HG03097 (cell line): ENCODE data around the gene MTF1.

ENCODE experiments used
- ATAC-seq: cut with Tn5 transposase; IDR thresholded peaks from one replicate; pipeline ENCODE4 v1.9.1; 2021; ENCODE audit not compliant: unreplicated experiment, low FRiP score

The MTF1 gene

GRCh38 chr1:37872692-37873091, 13.3 kb upstream of the MTF1 start:
- ATAC-seq, result no peak

DNA sequence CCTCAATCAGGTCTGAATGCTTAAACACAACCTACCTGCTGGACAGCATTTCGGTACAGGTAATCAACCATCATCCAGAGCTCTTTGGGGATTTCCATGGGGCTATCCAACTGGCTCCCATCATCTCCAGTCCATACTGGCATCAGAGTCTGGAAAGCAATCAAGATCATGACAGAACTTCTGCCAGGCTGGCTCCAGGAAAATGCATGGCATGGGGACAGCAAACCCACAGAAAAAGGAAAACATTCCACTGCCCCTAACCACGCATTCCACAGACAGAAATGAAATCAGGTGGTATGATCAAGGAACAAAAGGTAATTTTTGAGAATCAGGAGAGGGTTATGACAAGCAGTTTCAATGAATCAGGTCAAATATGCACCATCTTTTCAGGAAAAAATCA, 9.1 kb upstream of the MTF1 start:
- no peak for ATAC-seq

- ATAC-seq, result no peak
Measured at GRCh38 chr1:37867784-37868183, 8.4 kb upstream of the MTF1 start.

GRCh38 chr1:37866491-37866890, 7.1 kb upstream of the MTF1 start:
- ATAC-seq, result no peak

DNA sequence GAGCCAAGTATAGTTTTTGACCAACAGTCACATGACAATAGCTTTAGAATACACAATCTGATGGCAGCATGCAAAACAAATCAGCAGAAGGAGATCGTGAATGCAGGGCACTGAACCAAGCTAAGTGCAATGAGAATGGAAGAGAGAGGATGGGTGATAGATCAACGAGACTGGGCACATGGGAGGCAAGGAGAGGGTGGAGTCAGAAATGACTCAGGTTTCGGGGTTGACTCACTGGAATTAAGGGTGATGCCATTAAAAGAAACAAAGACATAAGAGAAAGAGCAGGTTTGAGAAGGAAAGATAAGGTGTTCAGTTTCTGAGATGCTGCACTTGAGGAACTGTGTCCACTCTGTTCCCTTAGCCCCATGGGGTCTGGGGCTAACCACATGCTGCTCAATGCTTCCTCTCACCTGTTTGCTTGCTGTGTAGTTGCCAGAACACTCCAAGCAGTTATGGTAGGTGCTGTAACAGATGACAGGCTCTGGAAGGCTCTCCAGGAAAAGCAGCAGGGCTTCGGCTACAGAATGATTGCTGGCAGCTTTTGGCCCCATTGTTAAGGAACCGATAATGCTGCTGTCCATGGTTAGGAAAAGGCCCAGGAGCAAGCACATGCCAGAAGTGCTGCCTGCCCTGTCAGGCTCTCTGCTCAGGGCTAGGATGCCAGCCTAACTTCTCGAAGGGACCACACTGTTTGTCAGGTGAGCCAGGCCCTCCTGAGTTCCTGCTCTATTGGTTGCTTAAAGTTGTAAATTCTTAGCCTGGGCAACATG, 6.1 kb upstream of the MTF1 start:
- ATAC-seq, result no peak

DNA sequence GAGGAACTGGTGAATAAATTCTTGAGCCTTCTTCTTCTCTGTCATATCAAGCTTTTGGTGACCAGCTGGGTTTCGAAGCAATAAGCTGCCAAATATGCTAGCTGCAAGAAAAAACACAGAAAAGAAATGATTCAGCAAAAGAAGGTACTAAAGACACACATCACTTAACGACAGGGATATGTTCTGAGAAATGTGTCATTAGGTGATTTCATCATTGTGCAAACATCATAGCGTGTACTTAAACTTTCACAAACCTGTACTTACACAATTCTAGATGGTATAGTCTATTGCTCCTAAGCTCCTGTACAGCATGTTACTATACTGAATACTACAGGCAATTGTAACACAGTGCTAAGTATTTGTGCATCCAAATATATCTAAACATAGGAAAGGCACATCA, 2.9 kb upstream of the MTF1 start:
- no peak for ATAC-seq

DNA sequence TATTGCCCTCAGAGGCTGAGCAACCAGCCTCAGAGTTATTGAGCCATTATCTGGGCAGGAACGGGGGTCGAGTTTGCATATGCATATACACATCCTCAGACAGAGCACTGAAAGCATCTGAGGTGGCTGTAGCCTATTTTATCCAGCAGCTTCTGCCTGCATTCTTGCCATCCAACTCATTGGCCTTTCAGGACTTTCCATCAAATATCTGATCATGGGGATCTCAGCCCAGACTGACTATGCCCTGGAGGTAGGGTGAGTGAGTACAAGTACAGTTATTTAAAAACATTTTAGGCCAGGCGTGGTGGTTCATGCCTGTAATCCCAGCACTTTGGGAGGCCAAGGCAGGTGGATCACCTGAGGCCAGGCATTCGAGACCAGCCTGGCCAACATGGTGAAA, 1.8 kb upstream of the MTF1 start:
- ATAC-seq, result no peak

DNA sequence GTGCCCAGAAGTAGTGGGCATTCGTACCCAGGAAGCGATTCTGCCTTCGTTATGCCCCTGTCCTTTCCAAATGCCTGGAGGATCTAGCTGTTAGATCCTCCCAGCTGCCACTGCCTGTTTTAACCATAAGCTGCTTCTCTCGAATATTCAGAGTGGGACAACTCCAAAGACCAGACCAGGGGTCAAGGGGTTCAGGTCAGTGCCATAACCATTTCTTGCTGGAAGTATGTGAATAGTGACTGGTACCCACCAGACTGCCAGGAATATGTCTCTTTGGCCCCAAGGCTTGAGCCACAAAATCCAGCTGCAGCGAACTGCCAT, 914 bp upstream of the MTF1 start:
- no peak for ATAC-seq

GRCh38 chr1:37858931-37859506, 373 bp downstream of the MTF1 start:
- peak; percentile 11 for ATAC-seq

- no peak for ATAC-seq
Measured at GRCh38 chr1:37854406-37854805, 5.0 kb downstream of the MTF1 start.

GRCh38 chr1:37853157-37853556, 6.2 kb downstream of the MTF1 start:
- ATAC-seq, result no peak

- ATAC-seq, result no peak
Measured at GRCh38 chr1:37851782-37852210, 7.6 kb downstream of the MTF1 start.

DNA sequence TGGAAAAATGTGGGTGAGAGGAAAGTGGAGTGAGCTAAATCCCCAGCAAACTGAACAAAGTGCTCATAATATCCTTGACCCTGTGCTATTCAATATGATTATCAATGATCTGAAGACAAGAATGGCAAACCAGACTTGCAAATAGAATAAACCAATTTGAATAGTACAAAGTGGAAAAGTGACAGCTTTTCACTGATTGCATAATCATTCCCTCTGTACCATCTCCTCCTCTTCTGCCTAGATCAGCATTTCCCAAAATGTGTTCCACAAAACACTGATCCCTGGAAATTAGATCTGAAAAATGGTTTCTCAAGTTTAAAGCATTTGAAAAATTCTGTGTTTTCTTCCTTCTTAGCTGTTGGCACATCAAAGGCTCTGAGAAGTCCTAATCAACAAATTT, 8.1 kb downstream of the MTF1 start:
- no peak for ATAC-seq

DNA sequence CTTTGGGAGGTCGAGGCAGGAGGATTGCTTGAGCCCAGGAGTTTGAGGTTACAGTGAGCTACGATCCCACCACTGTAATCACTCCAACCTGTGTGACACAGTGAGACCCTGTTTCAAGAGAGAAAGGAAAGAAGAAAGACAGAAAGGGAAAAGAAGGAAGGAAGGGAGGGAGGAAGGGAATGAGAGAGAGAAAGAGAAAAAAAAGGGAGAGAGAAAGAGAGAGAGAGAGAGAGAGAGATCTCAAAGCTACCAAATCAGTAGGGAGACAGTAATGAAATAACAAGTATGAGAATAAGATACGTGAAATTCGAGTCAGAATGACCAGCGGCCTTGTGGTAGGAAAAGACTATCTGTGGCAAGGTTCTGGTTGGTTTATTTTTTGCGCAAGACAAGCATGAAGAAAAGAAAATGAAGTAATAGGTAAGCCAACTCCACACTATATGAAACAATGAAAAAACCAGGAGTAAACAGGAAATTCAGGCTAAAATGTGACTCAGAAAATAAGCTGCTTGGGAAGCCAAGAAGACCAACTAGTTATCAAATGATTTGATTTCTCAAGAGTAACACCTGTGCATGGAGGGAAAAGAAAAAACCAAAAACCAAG, 8.9 kb downstream of the MTF1 start:
- ATAC-seq, result no peak

DNA sequence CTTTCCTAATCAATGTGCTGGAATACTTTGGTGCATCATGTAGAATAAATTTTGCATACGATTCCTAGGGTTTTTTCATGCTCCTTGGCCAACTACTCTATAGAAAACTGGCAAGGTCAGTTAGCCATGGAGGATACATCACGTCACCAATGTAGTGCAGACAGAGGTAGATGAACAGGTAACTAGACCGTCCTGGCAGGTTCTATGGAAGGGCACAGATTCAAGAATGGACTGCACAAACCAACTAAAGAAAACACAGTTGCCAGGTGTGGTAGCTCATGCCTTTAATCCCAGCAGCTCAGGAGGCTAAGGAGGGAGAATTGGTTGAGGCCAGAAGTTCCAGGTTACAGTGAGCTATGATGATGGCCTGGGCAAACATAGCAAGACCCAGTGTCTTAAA, 9.9 kb downstream of the MTF1 start:
- ATAC-seq, result no peak

DNA sequence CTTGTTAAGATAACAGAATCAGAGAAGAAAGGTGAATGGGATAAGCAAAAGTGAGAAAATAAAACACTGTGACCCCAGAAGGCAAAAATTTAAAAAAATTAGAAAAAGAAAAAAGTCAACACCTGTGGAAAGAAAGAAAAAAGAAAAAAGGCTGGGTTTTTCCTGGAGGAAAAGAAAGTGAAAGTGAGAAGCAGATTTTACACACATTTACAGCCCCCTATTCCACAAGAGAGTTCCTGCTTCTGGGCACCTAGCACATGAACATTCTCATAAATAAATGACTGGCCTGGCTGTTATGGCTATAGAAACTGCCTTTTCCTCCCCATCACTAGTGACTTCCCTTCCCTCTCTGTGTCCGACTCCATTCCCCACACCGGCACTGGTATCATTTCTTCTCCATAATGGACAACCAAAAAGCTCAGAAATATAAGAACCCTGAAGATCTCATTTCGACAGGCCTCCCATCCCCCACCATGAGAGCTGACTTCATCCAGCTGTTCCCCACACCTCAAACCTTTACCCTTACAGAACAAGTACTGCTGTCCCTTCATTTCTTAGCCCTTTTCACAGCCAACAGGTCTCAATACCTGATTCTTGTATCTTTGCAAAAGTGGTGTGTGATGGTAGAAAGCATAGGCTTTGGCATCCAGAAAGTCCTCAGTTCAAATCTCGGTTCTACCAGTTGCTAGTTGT, 12.6 kb downstream of the MTF1 start:
- no peak for ATAC-seq

GRCh38 chr1:37845786-37846185, 13.6 kb downstream of the MTF1 start:
- no peak for ATAC-seq

- no peak for ATAC-seq
Measured at GRCh38 chr1:37845049-37845646, 14.2 kb downstream of the MTF1 start.

DNA sequence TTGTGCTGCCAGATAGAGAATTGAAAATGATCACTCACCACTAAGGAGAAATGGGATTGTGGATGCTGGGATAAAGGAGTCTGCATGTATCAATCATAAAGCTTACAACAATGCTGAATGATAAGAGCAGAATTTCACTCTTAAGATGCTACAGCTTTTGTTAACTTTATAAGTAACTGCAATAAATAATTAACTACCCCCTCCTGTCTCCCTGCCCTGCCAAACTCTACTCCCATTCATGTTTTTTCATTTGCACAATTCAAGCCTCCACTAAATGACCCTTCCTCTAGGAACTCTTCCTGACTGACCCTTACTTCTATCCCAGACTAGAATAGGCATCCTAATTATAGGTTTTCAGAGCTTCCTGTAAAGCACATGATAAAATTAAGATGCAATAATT, 14.9 kb downstream of the MTF1 start:
- ATAC-seq, result no peak

DNA sequence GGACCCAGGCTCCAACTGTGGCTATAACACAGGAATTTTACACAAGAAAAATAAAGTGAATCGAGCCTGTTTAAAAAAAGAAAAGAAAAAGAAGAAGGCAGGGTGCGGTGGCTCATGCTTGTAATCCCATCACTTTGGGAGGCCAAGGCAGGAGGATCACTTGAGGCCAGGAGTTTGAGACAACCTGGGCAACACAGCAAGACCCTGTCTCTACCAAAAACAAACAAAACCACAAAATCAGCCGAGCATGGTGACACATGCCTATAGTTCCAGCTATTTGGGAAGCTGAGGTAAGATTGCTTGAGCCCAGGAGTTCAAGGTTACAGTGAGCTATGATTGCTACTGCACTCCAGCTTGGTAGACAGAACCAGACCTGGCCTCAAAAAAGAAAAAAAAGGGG, 17.7 kb downstream of the MTF1 start:
- no peak for ATAC-seq

DNA sequence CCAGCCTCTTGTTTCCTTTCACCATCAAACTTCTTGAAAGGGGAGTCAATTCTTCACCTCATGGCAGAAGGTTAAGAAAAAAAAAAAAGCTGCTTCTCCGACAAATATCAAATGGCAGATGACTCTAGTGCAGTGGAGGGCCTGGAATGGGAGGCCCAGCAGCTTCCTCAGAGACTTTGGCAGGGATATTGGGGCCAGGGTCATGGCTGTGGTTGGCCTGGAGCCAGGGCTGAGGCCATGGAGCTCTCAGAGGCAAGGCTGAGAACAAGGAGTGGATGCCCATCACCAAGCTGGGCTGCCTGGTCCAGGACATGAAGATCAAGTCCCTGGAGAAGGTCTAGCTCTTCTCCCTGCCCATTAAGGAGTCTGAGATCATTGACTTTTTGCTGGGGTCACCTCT, 18.7 kb downstream of the MTF1 start:
- no peak for ATAC-seq
